ENCODE data around the gene TRPM1. TPM values are rescaled to one million over a fixed set of nuclear protein-coding genes. Genes with fewer than 3 reads are reported as not detected.
A peak's percentile ranks its signal among the peaks of the same experiment; 100 is the strongest.

The TRPM1 gene
- total and polyA plus RNA-seq, 9 of the 15 experiments (the other 6 are each of a cell fraction or from before 2014, with no cell fraction given): 0.01 to 0.06 (median 0.03) TPM; not detected in 5

DNA sequence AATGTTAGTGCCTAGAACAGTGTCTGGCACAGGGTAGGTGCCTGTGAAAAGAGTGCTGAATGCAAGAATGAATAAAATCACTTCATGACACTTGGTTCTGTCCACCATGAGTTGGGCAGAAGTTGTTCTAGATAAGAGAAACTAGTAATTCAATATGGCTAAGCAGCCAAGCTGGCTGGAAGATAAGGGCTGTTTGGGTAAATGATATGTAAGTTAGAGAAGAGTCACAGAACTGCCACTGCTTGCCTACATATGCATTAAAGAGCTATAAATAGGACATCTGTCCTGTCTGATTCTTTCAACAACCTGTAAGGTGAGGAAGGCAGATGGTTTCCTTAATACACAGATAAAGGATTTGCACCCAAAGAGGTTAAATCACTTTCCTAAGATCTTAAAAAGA, 123.2 kb downstream of the TRPM1 start (continued):
- TF ChIP-seq, protein P1, sequence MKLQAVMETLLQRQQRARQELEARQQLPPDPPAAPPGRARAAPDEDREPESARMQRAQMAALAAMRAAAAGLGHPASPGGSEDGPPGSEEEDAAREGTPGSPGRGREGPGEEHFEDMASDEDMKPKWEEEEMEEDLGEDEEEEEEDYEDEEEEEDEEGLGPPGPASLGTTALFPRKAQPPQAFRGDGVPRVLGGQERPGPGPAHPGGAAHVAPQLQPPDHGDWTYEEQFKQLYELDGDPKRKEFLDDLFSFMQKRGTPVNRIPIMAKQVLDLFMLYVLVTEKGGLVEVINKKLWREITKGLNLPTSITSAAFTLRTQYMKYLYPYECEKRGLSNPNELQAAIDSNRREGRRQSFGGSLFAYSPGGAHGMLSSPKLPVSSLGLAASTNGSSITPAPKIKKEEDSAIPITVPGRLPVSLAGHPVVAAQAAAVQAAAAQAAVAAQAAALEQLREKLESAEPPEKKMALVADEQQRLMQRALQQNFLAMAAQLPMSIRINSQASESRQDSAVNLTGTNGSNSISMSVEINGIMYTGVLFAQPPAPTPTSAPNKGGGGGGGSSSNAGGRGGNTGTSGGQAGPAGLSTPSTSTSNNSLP (IDR thresholded peaks at IDR 0.05; ENCODE audit: borderline replicate concordance, low read depth, low read length): peak; percentile 46; the same call in 1 of the 2 replicates
- TF ChIP-seq TRIM24 (IDR thresholded peaks at IDR 0.05): peak; percentile 88 to 90
- TF ChIP-seq, protein P2, sequence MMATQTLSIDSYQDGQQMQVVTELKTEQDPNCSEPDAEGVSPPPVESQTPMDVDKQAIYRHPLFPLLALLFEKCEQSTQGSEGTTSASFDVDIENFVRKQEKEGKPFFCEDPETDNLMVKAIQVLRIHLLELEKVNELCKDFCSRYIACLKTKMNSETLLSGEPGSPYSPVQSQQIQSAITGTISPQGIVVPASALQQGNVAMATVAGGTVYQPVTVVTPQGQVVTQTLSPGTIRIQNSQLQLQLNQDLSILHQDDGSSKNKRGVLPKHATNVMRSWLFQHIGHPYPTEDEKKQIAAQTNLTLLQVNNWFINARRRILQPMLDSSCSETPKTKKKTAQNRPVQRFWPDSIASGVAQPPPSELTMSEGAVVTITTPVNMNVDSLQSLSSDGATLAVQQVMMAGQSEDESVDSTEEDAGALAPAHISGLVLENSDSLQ (IDR thresholded peaks at IDR 0.05): peak; percentile 31; the same call in 1 of the 2 replicates
- TF ChIP-seq HDAC3 (IDR thresholded peaks at IDR 0.05; ENCODE audit: borderline replicate concordance, partially characterized antibody): peak; percentile 87
- no peak for TF ChIP-seq KDM5B (IDR thresholded peaks at IDR 0.05; ENCODE audit: insufficient replicate concordance, low read depth, low read length)
- TF ChIP-seq CBFB (CRISPR knock-in tag; IDR thresholded peaks at IDR 0.05): no peak
- 0 out of 2 replicates have a peak, but pooled peaks have one; percentile 33 for TF ChIP-seq CREB1 (IDR thresholded peaks at IDR 0.05)
- no peak for TF ChIP-seq CREB1 (CRISPR knock-in tag; IDR thresholded peaks at IDR 0.05)
- peak; percentile 34 to 50; a peak in 2 of 4 replicates for TF ChIP-seq ARNT (IDR thresholded peaks at IDR 0.05)
- TF ChIP-seq, protein P3, sequence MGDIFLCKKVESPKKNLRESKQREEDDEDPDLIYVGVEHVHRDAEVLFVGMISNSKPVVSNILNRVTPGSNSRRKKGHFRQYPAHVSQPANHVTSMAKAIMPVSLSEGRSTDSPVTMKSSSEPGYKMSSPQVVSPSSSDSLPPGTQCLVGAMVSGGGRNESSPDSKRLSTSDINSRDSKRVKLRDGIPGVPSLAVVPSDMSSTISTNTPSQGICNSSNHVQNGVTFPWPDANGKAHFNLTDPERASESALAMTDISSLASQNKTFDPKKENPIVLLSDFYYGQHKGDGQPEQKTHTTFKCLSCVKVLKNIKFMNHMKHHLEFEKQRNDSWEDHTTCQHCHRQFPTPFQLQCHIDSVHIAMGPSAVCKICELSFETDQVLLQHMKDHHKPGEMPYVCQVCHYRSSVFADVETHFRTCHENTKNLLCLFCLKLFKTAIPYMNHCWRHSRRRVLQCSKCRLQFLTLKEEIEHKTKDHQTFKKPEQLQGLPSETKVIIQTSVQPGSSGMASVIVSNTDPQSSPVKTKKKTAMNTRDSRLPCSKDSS (IDR thresholded peaks at IDR 0.05; ENCODE audit: low read depth, partially characterized antibody): no peak
- peak; percentile 92 for TF ChIP-seq SOX6 (IDR thresholded peaks at IDR 0.05)
- peak; percentile 80 for TF ChIP-seq BCOR (IDR thresholded peaks at IDR 0.05)
- peak; percentile 24; the same call in 1 of the 2 replicates for TF ChIP-seq ETV1 (tag; conservative IDR thresholded peaks at IDR 0.05; ENCODE audit: low read depth)
- no peak for TF ChIP-seq MAFG (tag; conservative IDR thresholded peaks at IDR 0.05)
- peak; percentile 95 for TF ChIP-seq KLF16 (IDR thresholded peaks at IDR 0.05)
- 0 out of 2 replicates have a peak, but pooled peaks have one; percentile 28 for TF ChIP-seq MYNN (IDR thresholded peaks at IDR 0.05)
- no peak for TF ChIP-seq MYNN (CRISPR knock-in tag; IDR thresholded peaks at IDR 0.05)
- TF ChIP-seq, protein P4, sequence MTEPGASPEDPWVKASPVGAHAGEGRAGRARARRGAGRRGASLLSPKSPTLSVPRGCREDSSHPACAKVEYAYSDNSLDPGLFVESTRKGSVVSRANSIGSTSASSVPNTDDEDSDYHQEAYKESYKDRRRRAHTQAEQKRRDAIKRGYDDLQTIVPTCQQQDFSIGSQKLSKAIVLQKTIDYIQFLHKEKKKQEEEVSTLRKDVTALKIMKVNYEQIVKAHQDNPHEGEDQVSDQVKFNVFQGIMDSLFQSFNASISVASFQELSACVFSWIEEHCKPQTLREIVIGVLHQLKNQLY (CRISPR knock-in tag; conservative IDR thresholded peaks at IDR 0.05): no peak
- TF ChIP-seq RBM39 (optimal IDR thresholded peaks at IDR 0.05; ENCODE audit: low read depth, low read length): no peak
- peak; percentile 76; the same call in 1 of the 2 replicates for TF ChIP-seq ZNF584 (CRISPR knock-in tag; IDR thresholded peaks at IDR 0.05; ENCODE audit: low read depth)
- TF ChIP-seq CEBPB (tag; IDR thresholded peaks at IDR 0.05): no peak
- no peak for TF ChIP-seq ZNF184 (CRISPR knock-in tag; IDR thresholded peaks at IDR 0.05)
- no peak for TF ChIP-seq ATF1 (CRISPR knock-in tag; IDR thresholded peaks at IDR 0.05)
- TF ChIP-seq ATF1 (tag; IDR thresholded peaks at IDR 0.05): peak; percentile 32; the same call in 1 of the 2 replicates
- TF ChIP-seq, protein P5, sequence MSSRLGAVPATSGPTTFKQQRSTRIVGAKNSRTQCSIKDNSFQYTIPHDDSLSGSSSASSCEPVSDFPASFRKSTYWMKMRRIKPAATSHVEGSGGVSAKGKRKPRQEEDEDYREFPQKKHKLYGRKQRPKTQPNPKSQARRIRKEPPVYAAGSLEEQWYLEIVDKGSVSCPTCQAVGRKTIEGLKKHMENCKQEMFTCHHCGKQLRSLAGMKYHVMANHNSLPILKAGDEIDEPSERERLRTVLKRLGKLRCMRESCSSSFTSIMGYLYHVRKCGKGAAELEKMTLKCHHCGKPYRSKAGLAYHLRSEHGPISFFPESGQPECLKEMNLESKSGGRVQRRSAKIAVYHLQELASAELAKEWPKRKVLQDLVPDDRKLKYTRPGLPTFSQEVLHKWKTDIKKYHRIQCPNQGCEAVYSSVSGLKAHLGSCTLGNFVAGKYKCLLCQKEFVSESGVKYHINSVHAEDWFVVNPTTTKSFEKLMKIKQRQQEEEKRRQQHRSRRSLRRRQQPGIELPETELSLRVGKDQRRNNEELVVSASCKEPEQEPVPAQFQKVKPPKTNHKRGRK (tag; IDR thresholded peaks at IDR 0.05): no peak
